ENCODE results near the gene ZYX. TPM values are rescaled to one million over a fixed set of nuclear protein-coding genes. Genes with fewer than 3 reads are reported as not detected.
A peak's percentile ranks its signal among the peaks of the same experiment; 100 is the strongest.
"Not testable (repeated sequence)": the region's sequence is repeated elsewhere in the genome, so short reads cannot be mapped to it uniquely, and the experiment has no call there.

ZYX gene
- total RNA-seq, 2 experiments from 2014 or later: 137 to 140 TPM

GRCh38 chr7:143388491-143389101 lies 7.5 kb downstream of the ZYX start:
- Mint-ChIP-seq H3K4me3 (no peak overlapping the region), H3K9me3 (no peaks in the 10 kb centered on the region), H3K36me3 (peaks cover 16% of the 10 kb centered on the region), H3K4me1 (ENCODE audit: low read depth) (peaks cover 16% of the 10 kb centered on the region), H3K27ac (no peak overlapping the region), H3K27me3 (no peaks in the 10 kb centered on the region)
- intact Hi-C loops (cut with micrococcal nuclease): no loop called here
- ChIA-PET POLR2A (no interaction called here), CTCF (interaction anchor here (1.2 kb wide), 1 partner anchor 43 kb away, joined by 4 read pairs; no protein-coding TSS in a partner anchor)
- DNase-seq: no peak

DNA sequence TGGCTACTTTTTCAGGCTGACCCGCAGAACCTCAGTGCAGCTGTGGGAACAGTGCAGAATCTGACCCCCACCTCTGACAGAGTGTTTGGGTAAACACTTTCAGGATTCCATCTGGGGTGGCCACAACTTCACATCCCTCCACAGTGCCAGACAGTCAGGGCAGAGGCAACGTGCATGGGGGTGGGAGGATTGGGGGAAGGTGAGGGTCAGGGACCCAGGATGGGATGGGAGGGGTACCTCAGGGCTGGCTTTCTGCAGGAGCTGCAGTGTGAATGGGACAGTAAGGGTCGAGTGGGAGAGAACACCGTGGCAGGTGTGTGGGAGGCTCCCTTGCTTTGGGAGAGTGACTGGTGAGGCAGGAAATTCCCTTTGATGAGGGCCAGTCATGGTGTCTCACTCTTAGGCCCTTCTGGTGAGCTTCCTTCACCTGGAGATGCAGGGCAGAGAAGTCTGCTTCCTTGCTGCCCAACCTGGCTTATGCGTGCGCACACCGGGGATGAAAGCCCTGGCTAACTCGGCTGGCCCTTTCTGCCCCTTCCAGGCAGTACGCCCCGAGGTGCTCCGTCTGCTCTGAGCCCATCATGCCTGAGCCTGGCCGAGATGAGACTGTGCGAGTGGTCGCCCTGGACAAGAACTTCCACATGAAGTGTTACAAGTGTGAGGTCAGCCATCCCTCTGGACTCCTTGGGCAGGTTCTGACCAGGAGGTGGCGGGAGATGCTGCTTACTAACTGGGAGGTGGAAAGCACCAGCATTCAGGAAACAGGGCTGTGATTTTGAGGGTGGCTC lies 8.4 kb downstream of the ZYX start:
- ChIA-PET POLR2A (no interaction called here), CTCF (no interaction called here)
- Mint-ChIP-seq H3K9me3 (no peaks in the 10 kb centered on the region), H3K36me3 (peaks cover 16% of the 10 kb centered on the region), H3K27ac (peak overlapping the region; percentile 64), H3K27me3 (no peaks in the 10 kb centered on the region), H3K4me3 (no peak overlapping the region), H3K4me1 (ENCODE audit: low read depth) (peaks cover 16% of the 10 kb centered on the region)
- DNase-seq: no peak
- intact Hi-C loops (cut with micrococcal nuclease): no loop called here

DNA sequence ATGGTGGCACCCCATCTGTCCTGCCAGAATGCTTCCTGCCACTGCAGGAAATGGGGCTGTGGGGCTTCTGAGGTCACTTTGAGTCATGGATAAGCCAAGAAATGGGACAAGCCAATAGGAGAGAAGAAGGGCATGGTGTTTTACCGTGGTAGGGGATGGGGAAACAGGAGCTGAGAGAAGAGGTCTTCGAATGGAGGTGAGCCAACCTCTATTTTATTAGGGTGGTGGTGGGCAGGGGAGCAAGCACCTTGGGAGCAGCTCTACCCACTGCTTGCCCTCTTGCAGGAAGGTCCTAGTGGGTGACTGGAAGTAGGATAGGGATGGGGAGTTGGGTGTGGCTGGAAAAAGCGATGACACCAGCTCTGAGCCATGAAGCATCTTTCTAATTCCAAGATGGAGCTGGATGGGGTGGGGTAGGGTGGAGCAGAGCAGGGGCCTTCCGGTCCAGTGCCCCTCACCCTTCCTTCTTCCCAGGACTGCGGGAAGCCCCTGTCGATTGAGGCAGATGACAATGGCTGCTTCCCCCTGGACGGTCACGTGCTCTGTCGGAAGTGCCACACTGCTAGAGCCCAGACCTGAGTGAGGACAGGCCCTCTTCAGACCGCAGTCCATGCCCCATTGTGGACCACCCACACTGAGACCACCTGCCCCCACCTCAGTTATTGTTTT lies 9.1 kb downstream of the ZYX start:
- Mint-ChIP-seq H3K27me3 (no peaks in the 10 kb centered on the region), H3K9me3 (no peaks in the 10 kb centered on the region), H3K4me1 (ENCODE audit: low read depth) (peaks cover 19% of the 10 kb centered on the region), H3K36me3 (peaks cover 16% of the 10 kb centered on the region), H3K4me3 (no peak overlapping the region), H3K27ac (peak overlapping the region; percentile 64)
- DNase-seq: no peak
- ChIA-PET CTCF (interaction anchor here (1.0 kb wide), 1 partner anchor 91 kb away, joined by 3 read pairs; no protein-coding TSS in a partner anchor), POLR2A (no interaction called here)
- intact Hi-C loops (cut with micrococcal nuclease): no loop called here

GRCh38 chr7:143390773-143391317 lies 9.7 kb downstream of the ZYX start:
- intact Hi-C loops (cut with micrococcal nuclease): no loop called here
- H3K4me3 Mint-ChIP-seq: no peak overlapping the region
- ChIA-PET POLR2A (no interaction called here), CTCF (interaction anchor here (1.0 kb wide), 1 partner anchor 92 kb away, joined by 3 read pairs; no protein-coding TSS in a partner anchor)
- DNase-seq: no peak
- no peaks in the 10 kb centered on the region for H3K27me3 Mint-ChIP-seq
- H3K27ac Mint-ChIP-seq: no peak overlapping the region
- peaks cover 16% of the 10 kb centered on the region for H3K36me3 Mint-ChIP-seq
- H3K4me1 Mint-ChIP-seq (ENCODE audit: low read depth): peaks cover 19% of the 10 kb centered on the region
- H3K9me3 Mint-ChIP-seq: no peaks in the 10 kb centered on the region

DNA sequence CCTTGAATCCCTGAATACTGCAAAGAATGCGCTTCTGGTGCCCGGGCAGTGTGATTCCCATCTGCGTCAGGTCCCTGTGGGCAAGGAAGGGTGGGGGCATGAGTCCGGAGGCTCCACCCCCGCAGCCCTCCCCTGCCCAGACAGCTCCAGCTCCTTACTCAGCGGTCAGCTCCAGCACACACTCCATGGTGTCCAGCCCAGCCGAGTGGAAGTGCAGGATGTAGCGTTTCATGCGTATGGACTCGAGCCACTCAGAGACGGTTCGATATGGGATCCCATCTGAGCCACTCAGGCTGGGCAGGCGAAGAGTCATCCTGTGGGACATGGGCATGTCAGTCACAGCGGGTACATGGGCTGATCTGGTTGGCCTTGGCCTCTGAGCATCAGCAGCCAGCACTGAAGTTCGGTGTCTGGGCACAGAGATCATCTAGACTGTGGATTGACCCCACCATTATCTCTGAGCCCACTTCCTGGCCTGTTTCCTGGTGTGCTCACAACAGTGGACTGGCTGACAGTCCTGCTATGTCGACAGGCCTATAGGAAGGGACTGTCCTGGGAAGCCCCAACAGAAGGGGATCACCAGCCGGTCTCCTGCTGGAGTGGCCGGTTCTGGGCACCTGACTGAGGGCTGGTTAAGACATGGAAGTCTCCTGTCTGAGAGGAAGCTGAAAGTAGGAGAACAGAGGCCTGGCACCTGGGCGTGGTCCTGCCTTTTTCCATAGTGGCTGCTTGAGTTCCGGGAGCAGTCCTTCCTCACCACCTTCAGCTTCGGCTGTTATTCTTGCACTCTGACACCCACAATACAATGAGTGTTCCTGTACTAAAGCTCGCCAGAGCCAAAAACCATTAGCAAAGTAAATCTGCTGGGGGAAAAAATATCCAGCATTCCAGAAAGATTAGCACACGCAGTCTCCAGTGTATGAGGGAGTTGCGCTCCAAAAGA lies 10.6 kb downstream of the ZYX start:
- POLR2A ChIA-PET: interaction anchor here (1.2 kb wide), 1 partner anchor 16 kb away, joined by 3 read pairs; no protein-coding TSS in a partner anchor
- peak overlapping the region; percentile 18 for H3K27ac Mint-ChIP-seq
- no peak for DNase-seq
- H3K36me3 Mint-ChIP-seq: peaks cover 16% of the 10 kb centered on the region
- intact Hi-C loops (cut with micrococcal nuclease): no loop called here
- H3K4me1 Mint-ChIP-seq (ENCODE audit: low read depth): peaks cover 19% of the 10 kb centered on the region
- H3K27me3 Mint-ChIP-seq: no peaks in the 10 kb centered on the region
- H3K4me3 Mint-ChIP-seq: no peak overlapping the region
- H3K9me3 Mint-ChIP-seq: no peaks in the 10 kb centered on the region
- CTCF ChIA-PET: no interaction called here

GRCh38 chr7:143392427-143392826 lies 11.3 kb downstream of the ZYX start:
- H3K27ac Mint-ChIP-seq; H3K9me3 Mint-ChIP-seq; intact Hi-C loops (cut with micrococcal nuclease); H3K27me3 Mint-ChIP-seq; DNase-seq; H3K4me3 Mint-ChIP-seq: not testable (repeated sequence)
- peaks cover 16% of the 10 kb centered on the region for H3K36me3 Mint-ChIP-seq
- ChIA-PET POLR2A (interaction anchor here (1.2 kb wide), 1 partner anchor 15 kb away, joined by 3 read pairs; no protein-coding TSS in a partner anchor), CTCF (interaction anchor here (0.8 kb wide), 1 partner anchor 152 kb away, joined by 3 read pairs; no protein-coding TSS in a partner anchor)
- H3K4me1 Mint-ChIP-seq (ENCODE audit: low read depth): peaks cover 19% of the 10 kb centered on the region

DNA sequence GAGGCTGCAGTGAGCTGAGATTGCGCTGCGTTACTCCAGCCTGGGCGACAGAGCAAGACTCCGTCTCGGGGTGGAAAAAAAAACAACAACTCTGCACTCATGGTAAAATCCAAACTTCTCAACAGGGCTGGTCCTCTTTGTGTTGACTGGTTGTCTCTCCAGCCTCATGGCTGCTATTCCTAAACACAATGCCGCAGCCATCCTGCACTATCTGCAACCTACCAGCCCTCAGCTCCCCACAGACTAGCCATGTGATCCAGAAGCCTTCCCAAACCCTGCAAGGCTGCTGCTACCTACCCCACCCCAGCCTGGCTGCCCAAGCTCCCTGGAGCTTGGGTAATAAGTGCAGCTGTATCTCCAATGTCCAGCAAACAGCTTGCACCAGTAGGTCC lies 11.7 kb downstream of the ZYX start:
- H3K9me3 Mint-ChIP-seq: no peaks in the 10 kb centered on the region
- DNase-seq: no peak
- no peak overlapping the region for H3K4me3 Mint-ChIP-seq
- H3K36me3 Mint-ChIP-seq: peaks cover 16% of the 10 kb centered on the region
- no peaks in the 10 kb centered on the region for H3K27me3 Mint-ChIP-seq
- ChIA-PET CTCF (interaction anchor here (0.8 to 1.7 kb wide), 2 partner anchors 23 to 153 kb away, joined by 3 to 4 read pairs; no protein-coding TSS in a partner anchor), POLR2A (interaction anchor here (1.2 kb wide), 1 partner anchor 15 kb away, joined by 3 read pairs; no protein-coding TSS in a partner anchor)
- intact Hi-C loops (cut with micrococcal nuclease): no loop called here
- peaks cover 16% of the 10 kb centered on the region for H3K4me1 Mint-ChIP-seq (ENCODE audit: low read depth)
- H3K27ac Mint-ChIP-seq: no peak overlapping the region

DNA sequence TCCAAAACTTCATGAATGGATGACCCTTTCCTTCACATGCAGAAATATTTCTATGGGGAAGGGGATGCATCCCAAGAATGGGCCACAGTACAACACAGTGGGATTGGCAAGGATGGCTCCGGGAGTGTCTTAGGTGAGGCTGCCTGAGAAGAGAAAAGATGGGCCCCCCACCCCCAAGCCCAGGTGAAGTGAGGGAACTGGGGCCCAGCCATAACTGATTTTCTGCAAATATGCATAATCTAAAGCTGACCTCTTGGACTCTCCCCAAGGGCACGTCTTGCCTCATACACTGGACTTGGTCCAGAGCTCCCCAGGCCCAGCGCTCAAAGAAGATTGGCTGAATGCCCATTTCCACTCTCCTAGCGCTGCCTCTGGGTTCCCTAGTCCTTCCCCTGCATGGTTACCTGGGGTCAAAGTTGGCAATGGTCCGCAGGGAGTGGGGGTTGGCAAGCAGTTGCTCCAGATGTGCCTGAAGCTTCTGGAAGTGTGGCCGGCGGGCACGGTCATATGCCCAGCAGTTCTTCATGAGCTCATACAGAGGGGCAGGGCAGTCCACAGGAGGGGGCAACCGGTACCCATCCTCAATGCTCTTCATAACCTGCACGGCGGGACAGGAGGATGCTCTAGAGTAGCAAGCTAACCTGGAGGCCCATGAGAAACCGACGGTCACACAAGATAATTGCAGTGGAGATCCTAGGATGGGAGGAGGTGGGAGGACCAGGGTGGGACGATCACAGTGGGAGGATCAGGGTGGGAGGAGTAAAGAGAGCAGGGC lies 12.3 kb downstream of the ZYX start:
- no peaks in the 10 kb centered on the region for H3K27me3 Mint-ChIP-seq
- H3K9me3 Mint-ChIP-seq: no peaks in the 10 kb centered on the region
- no peak overlapping the region for H3K4me3 Mint-ChIP-seq
- ChIA-PET POLR2A (interaction anchor here (1.0 to 1.2 kb wide), 2 partner anchors 10 to 14 kb away, joined by 3 to 5 read pairs; no protein-coding TSS in a partner anchor), CTCF (interaction anchor here (0.8 to 1.7 kb wide), 2 partner anchors 22 to 153 kb away, joined by 3 to 4 read pairs; no protein-coding TSS in a partner anchor)
- intact Hi-C loops (cut with micrococcal nuclease): no loop called here
- peaks cover 16% of the 10 kb centered on the region for H3K4me1 Mint-ChIP-seq (ENCODE audit: low read depth)
- no peak for DNase-seq
- H3K36me3 Mint-ChIP-seq: peaks cover 16% of the 10 kb centered on the region
- H3K27ac Mint-ChIP-seq: no peak overlapping the region

DNA sequence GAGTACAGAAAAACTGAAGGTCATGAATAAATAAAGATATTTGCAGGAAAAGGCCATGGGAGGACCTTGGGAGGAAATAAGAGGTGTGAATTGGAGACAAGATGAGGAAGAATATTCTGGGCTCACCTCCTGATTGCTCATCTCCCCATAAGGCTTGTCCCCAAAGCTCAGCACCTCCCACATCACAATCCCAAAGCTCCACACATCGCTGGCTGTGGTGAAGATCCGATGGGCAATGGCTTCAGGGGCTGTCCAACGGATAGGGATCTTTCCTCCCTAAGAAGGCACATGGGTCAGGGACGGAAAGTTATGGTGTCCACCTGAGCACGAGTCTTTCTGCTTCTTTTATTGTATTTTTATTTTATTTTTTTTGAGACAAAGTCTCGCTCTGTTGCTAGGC lies 12.9 kb downstream of the ZYX start:
- Mint-ChIP-seq H3K27me3 (no peaks in the 10 kb centered on the region), H3K4me3 (no peak overlapping the region), H3K27ac (no peak overlapping the region), H3K4me1 (ENCODE audit: low read depth) (peaks cover 15% of the 10 kb centered on the region), H3K36me3 (peaks cover 16% of the 10 kb centered on the region), H3K9me3 (no peaks in the 10 kb centered on the region)
- DNase-seq: no peak
- intact Hi-C loops (cut with micrococcal nuclease): no loop called here
- POLR2A ChIA-PET: interaction anchor here (1.0 kb wide), 1 partner anchor 10 kb away, joined by 5 read pairs; no protein-coding TSS in a partner anchor
- CTCF ChIA-PET: interaction anchor here (1.7 kb wide), 1 partner anchor 21 kb away, joined by 4 read pairs; no protein-coding TSS in a partner anchor

DNA sequence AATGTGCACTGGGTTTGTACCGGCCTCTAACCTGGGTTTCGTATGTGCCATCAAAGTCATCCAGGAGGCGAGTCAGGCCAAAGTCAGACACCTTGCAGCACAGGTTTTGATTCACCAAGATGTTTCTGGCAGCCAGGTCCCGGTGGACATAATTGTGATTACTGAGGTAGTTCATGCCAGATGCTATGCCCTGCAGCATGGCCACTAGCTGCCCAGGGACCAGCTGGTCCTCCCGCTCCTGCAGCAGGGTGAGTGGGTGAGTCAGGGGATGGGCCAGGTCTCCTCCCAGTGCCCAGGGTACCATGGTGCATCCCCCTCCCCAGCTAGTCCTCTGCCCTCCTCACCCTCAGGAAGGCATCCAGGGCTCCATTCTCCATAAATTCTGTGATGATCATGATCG lies 13.6 kb downstream of the ZYX start:
- POLR2A ChIA-PET: no interaction called here
- no peaks in the 10 kb centered on the region for H3K27me3 Mint-ChIP-seq
- no peak for DNase-seq

More for the DNA sequence above, 13.6 kb downstream of the ZYX start:
- CTCF ChIA-PET: interaction anchor here (2.0 kb wide), 1 partner anchor 11 kb away, joined by 5 read pairs; no protein-coding TSS in a partner anchor
- Mint-ChIP-seq H3K9me3 (no peaks in the 10 kb centered on the region), H3K4me3 (no peak overlapping the region), H3K36me3 (peaks cover 10% of the 10 kb centered on the region), H3K27ac (no peak overlapping the region), H3K4me1 (ENCODE audit: low read depth) (peaks cover 8% of the 10 kb centered on the region)
- intact Hi-C loops (cut with micrococcal nuclease): no loop called here

Measured in activated CD4-positive, alpha-beta memory T cell treated with anti-CD3 and anti-CD28 coated beads for 36 hours (primary cell).